ENCODE measurements around the gene ATP10A. TPM values are rescaled to one million over a fixed set of nuclear protein-coding genes. Genes with fewer than 3 reads are reported as not detected.

The ATP10A gene
- total RNA-seq, 1 experiment from 2014 or later: 3.0 TPM

GRCh38 chr15:25738171-25738965, 124.8 kb downstream of the ATP10A start:
- H3K9me3 Mint-ChIP-seq (ENCODE audit: low read depth, unreplicated experiment): no peaks in the 10 kb centered on the region
- H3K4me3 Mint-ChIP-seq (ENCODE audit: low read depth, unreplicated experiment): no peak overlapping the region
- no peak overlapping the region for H3K27ac Mint-ChIP-seq (ENCODE audit: unreplicated experiment)
- CTCF ChIA-PET: no interaction called here
- intact Hi-C loops (cut with micrococcal nuclease; ENCODE audit: unreplicated experiment): no loop called here
- no peaks in the 10 kb centered on the region for H3K36me3 Mint-ChIP-seq (ENCODE audit: insufficient read depth, unreplicated experiment)
- no peak for DNase-seq
- BruUV-seq (replicated peaks): no TSS peak
- H3K27me3 Mint-ChIP-seq (ENCODE audit: unreplicated experiment): no peaks in the 10 kb centered on the region
- no peaks in the 10 kb centered on the region for H3K4me1 Mint-ChIP-seq (ENCODE audit: low read depth, unreplicated experiment)
- no peak for TF ChIP-seq CTCF (IDR thresholded peaks at IDR 0.05; ENCODE audit: unreplicated experiment)

- no peaks in the 10 kb centered on the region for H3K4me1 Mint-ChIP-seq (ENCODE audit: low read depth, unreplicated experiment)
- CTCF ChIA-PET: no interaction called here
- intact Hi-C loops (cut with micrococcal nuclease; ENCODE audit: unreplicated experiment): no loop called here
- DNase-seq: no peak
- no peak overlapping the region for H3K27ac Mint-ChIP-seq (ENCODE audit: unreplicated experiment)
- no peaks in the 10 kb centered on the region for H3K36me3 Mint-ChIP-seq (ENCODE audit: insufficient read depth, unreplicated experiment)
- no peaks in the 10 kb centered on the region for H3K27me3 Mint-ChIP-seq (ENCODE audit: unreplicated experiment)
- no TSS peak for BruUV-seq (replicated peaks)
- no peak overlapping the region for H3K4me3 Mint-ChIP-seq (ENCODE audit: low read depth, unreplicated experiment)
- TF ChIP-seq CTCF (IDR thresholded peaks at IDR 0.05; ENCODE audit: unreplicated experiment): no peak
- no peaks in the 10 kb centered on the region for H3K9me3 Mint-ChIP-seq (ENCODE audit: low read depth, unreplicated experiment)
Measured at GRCh38 chr15:25737218-25737643, 125.9 kb downstream of the ATP10A start.

- Mint-ChIP-seq H3K36me3 (ENCODE audit: insufficient read depth, unreplicated experiment) (no peaks in the 10 kb centered on the region), H3K4me1 (ENCODE audit: low read depth, unreplicated experiment) (no peaks in the 10 kb centered on the region), H3K9me3 (ENCODE audit: low read depth, unreplicated experiment) (no peaks in the 10 kb centered on the region), H3K27ac (ENCODE audit: unreplicated experiment) (no peak overlapping the region), H3K4me3 (ENCODE audit: low read depth, unreplicated experiment) (no peak overlapping the region), H3K27me3 (ENCODE audit: unreplicated experiment) (no peaks in the 10 kb centered on the region)
- BruUV-seq (replicated peaks): no TSS peak
- intact Hi-C loops (cut with micrococcal nuclease; ENCODE audit: unreplicated experiment): no loop called here
- no peak for DNase-seq
- TF ChIP-seq CTCF (IDR thresholded peaks at IDR 0.05; ENCODE audit: unreplicated experiment): no peak
- CTCF ChIA-PET: no interaction called here
Measured at GRCh38 chr15:25736461-25736860, 126.7 kb downstream of the ATP10A start.

- intact Hi-C loops (cut with micrococcal nuclease; ENCODE audit: unreplicated experiment): no loop called here
- H3K27ac Mint-ChIP-seq (ENCODE audit: unreplicated experiment): no peak overlapping the region
- no peak for DNase-seq
- no peak for TF ChIP-seq CTCF (IDR thresholded peaks at IDR 0.05; ENCODE audit: unreplicated experiment)
- BruUV-seq (replicated peaks): no TSS peak
- H3K9me3 Mint-ChIP-seq (ENCODE audit: low read depth, unreplicated experiment): no peaks in the 10 kb centered on the region
- H3K27me3 Mint-ChIP-seq (ENCODE audit: unreplicated experiment): no peaks in the 10 kb centered on the region
- CTCF ChIA-PET: no interaction called here
- H3K4me1 Mint-ChIP-seq (ENCODE audit: low read depth, unreplicated experiment): no peaks in the 10 kb centered on the region
- H3K36me3 Mint-ChIP-seq (ENCODE audit: insufficient read depth, unreplicated experiment): no peaks in the 10 kb centered on the region
- no peak overlapping the region for H3K4me3 Mint-ChIP-seq (ENCODE audit: low read depth, unreplicated experiment)
Measured at GRCh38 chr15:25735550-25736384, 127.4 kb downstream of the ATP10A start.

Data from Calu3 (cell line).